Esophagus squamous epithelium (tissue), 5 donors: Measurements from ENCODE around the gene SPARCL1. TPM values are rescaled to one million over a fixed set of nuclear protein-coding genes. Genes with fewer than 3 reads are reported as not detected.

Experiments used
- DNase-seq: peaks from one replicate; lab custom pipeline; 2025; lab: John Stamatoyannopoulos, UW
- H3K27ac ChIP-seq, 4 donors: fragments of 200-600 bp; sonication (generic); one replicate each; pipeline ENCODE4 v1.5.1; 2016 to 2019; ENCODE audit warnings: mild to moderate bottlenecking in 1 of 4
- H3K27me3 ChIP-seq, 4 donors: fragments of 200-600 bp; sonication (generic); 1 replicate in 3 of 4; 2 replicates in 1 of 4; pipeline versions ENCODE4 v1.5.1 to v1.6.0; 2017 to 2021; ENCODE audit warnings: antibody characterized with exemption in 1 of 4
- H3K36me3 ChIP-seq, 3 donors: fragments of 200-600 bp; sonication (generic); one replicate each; pipeline ENCODE4 v1.5.1; 2016 to 2019
- H3K4me1 ChIP-seq, 3 donors: fragments of 200-600 bp; sonication (generic); one replicate each; pipeline ENCODE4 v1.5.1; 2017 to 2019
- H3K4me3 ChIP-seq, 4 donors: fragments of 200-600 bp; sonication (generic); 1 replicate in 3 of 4; 2 replicates in 1 of 4; pipeline ENCODE4 v1.5.1; 2016 to 2019; ENCODE audit warnings: mild to moderate bottlenecking in 2 of 4, moderate library complexity in 1 of 4
- H3K9me3 ChIP-seq, 3 donors: fragments of 200-600 bp; sonication (generic); one replicate each; pipeline ENCODE4 v1.5.1; 2016 to 2019
- POLR2A ChIP-seq, 4 donors: fragments of 450-650 bp; IDR thresholded peaks; one replicate each; pipeline ENCODE4 v1.6.1; 2017; ENCODE audit warnings: antibody characterized with exemption in 4 of 4, mild to moderate bottlenecking in 4 of 4, moderate library complexity in 3 of 4
- WGBS, 2 donors: methylation state at CpG; one replicate each; pipeline ENCODE4 v1.1.5; 2018; 5-methylcytosine and 5-hydroxymethylcytosine counted together
- intact Hi-C: fragments of 100-400 bp; cut with DNase I; formaldehyde crosslinking; loops from one replicate; pipeline ENCODE4 v1.15.0; 2022
- total RNA-seq, 4 donors: library from RNA; depleted of rRNA; stranded (reverse); fragments of >200 nt; gene quantifications; one replicate each; pipeline ENCODE4 v1.1.0, GENCODE V29; 2016
- TF ChIP-seq, protein P1 (sequence below), 6 experiments: fragments of 450-650 bp in 4 of 6; fragments of 200-600 bp in 2 of 6; sonication (generic) in 2 of 6; IDR thresholded peaks; one replicate each; pipeline ENCODE4 v1.5.1; 2016 to 2019; ENCODE audit warnings: antibody characterized with exemption in 6 of 6, mild to moderate bottlenecking in 4 of 6, moderate library complexity in 4 of 6
- donor health status: DM: yes; HTN: yes; CAD: no.

SPARCL1 gene
- total RNA-seq, 4 donors from 2014 or later, result 37.3 to 450 (median 131) TPM

- 70 to 75% methylated on average over 2 of the region's 2 CpGs for WGBS, 2 donors
- H3K36me3 ChIP-seq, result peaks cover 0 to 4% (median 0%) of the 10 kb centered on the region in 3 donors
- peak overlapping the region in 3 of 4 donors; percentile 11 to 48 (median 23) for H3K27ac ChIP-seq
- TF ChIP-seq, protein P1, sequence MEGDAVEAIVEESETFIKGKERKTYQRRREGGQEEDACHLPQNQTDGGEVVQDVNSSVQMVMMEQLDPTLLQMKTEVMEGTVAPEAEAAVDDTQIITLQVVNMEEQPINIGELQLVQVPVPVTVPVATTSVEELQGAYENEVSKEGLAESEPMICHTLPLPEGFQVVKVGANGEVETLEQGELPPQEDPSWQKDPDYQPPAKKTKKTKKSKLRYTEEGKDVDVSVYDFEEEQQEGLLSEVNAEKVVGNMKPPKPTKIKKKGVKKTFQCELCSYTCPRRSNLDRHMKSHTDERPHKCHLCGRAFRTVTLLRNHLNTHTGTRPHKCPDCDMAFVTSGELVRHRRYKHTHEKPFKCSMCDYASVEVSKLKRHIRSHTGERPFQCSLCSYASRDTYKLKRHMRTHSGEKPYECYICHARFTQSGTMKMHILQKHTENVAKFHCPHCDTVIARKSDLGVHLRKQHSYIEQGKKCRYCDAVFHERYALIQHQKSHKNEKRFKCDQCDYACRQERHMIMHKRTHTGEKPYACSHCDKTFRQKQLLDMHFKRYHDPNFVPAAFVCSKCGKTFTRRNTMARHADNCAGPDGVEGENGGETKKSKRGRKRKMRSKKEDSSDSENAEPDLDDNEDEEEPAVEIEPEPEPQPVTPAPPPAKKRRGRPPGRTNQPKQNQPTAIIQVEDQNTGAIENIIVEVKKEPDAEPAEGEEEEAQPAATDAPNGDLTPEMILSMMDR (IDR thresholded peaks at IDR 0.05), result no peak
- no peak for TF ChIP-seq POLR2A (IDR thresholded peaks at IDR 0.05)
- no peak overlapping the region for H3K4me3 ChIP-seq
- peaks cover 9 to 76% (median 34%) of the 10 kb centered on the region in 3 donors for H3K4me1 ChIP-seq
- no peak for DNase-seq
- H3K9me3 ChIP-seq, result no peaks in the 10 kb centered on the region
- intact Hi-C loops, result no loop called here
- H3K27me3 ChIP-seq, result no peaks in the 10 kb centered on the region
These were observed 11.6 kb downstream of the SPARCL1 start for GRCh38 chr4:87517621-87518020.

GRCh38 chr4:87516683-87517082 lies 12.5 kb downstream of the SPARCL1 start:
- Histone ChIP-seq H3K4me3 (no peak overlapping the region), H3K4me1 (peaks cover 4 to 76% (median 29%) of the 10 kb centered on the region in 3 donors), H3K27me3 (no peaks in the 10 kb centered on the region), H3K9me3 (no peaks in the 10 kb centered on the region), H3K27ac (peak overlapping the region in 2 of 4 donors; percentile 11 to 48), H3K36me3 (peaks cover 0 to 4% (median 0%) of the 10 kb centered on the region in 3 donors)
- TF ChIP-seq, protein P1 (IDR thresholded peaks at IDR 0.05), result no peak
- no peak for TF ChIP-seq POLR2A (IDR thresholded peaks at IDR 0.05)
- 46 to 62% methylated on average over 3 of the region's 3 CpGs for WGBS, 2 donors
- DNase-seq, result no peak
- intact Hi-C loops, result no loop called here

DNA sequence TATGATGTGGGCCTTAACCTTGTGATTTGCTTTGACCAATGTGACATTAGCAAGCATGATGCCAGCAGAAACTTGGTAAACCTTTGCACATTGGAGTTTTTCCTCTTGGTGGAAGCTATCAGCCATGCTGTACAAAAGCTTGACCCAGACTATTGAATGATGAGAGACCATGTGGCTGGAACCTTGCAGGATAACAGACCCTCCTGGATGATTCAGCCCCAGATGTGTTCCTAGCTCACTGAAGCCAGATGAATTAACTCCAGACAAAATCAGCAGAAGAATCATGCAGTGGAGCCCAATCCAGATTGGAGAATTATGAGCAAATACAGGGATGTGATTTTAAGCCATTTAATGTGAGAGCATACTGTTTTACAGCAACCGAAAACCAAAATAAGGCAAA lies 16.8 kb downstream of the SPARCL1 start:
- peaks cover 0 to 58% (median 25%) of the 10 kb centered on the region in 3 donors for H3K4me1 ChIP-seq
- TF ChIP-seq, protein P1 (IDR thresholded peaks at IDR 0.05), result no peak
- no peak for TF ChIP-seq POLR2A (IDR thresholded peaks at IDR 0.05)
- H3K9me3 ChIP-seq, result no peaks in the 10 kb centered on the region
- no peak overlapping the region for H3K4me3 ChIP-seq
- intact Hi-C loops, result no loop called here
- no peaks in the 10 kb centered on the region for H3K27me3 ChIP-seq
- 69 to 81% methylated on average over 1 of the region's 1 CpG for WGBS, 2 donors
- peaks cover 0 to 15% (median 0%) of the 10 kb centered on the region in 3 donors for H3K36me3 ChIP-seq
- no peak for DNase-seq
- H3K27ac ChIP-seq, result peak overlapping the region in 2 of 4 donors; percentile 36 to 43

- intact Hi-C loops, result no loop called here
- 61 to 70% methylated on average over 2 of the region's 2 CpGs for WGBS, 2 donors
- Histone ChIP-seq H3K27ac (no peak overlapping the region), H3K4me1 (peaks cover 0 to 51% (median 22%) of the 10 kb centered on the region in 3 donors), H3K9me3 (no peaks in the 10 kb centered on the region), H3K36me3 (peaks cover 0 to 15% (median 0%) of the 10 kb centered on the region in 3 donors), H3K27me3 (no peaks in the 10 kb centered on the region), H3K4me3 (no peak overlapping the region)
- TF ChIP-seq, protein P1 (IDR thresholded peaks at IDR 0.05), result no peak
- no peak for TF ChIP-seq POLR2A (IDR thresholded peaks at IDR 0.05)
- no peak for DNase-seq
These were observed 17.7 kb downstream of the SPARCL1 start for GRCh38 chr4:87511500-87511899.

DNA sequence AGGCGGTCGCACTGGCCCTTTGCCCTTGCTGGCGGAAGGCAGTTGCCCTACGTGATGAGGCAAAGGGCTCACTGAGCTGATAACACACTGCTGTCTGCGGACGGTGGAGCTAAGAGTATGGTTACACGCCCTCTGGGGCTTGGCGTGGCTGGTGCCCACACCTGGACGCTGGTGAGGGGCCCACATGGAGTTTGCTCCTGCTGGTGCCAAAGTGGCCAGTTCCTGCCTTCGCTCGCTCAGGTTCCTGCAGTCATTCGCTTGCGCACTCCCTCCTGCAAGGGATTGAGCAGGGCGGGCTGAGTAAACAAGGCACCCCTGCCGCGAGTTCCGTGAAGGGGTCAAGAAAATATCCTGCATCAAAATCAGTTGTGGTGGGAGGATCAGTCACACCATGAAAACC lies 18.4 kb downstream of the SPARCL1 start:
- WGBS, 2 donors, result 99 to 100% methylated on average over 5 to 16 of the region's 17 CpGs
- peaks cover 0 to 44% (median 21%) of the 10 kb centered on the region in 3 donors for H3K4me1 ChIP-seq
- intact Hi-C loops, result no loop called here
- no peak for DNase-seq
- no peaks in the 10 kb centered on the region for H3K9me3 ChIP-seq
- TF ChIP-seq POLR2A (IDR thresholded peaks at IDR 0.05), result no peak
- TF ChIP-seq, protein P1 (IDR thresholded peaks at IDR 0.05), result no peak
- no peak overlapping the region for H3K27ac ChIP-seq
- H3K4me3 ChIP-seq, result no peak overlapping the region
- peaks cover 0 to 15% (median 0%) of the 10 kb centered on the region in 3 donors for H3K36me3 ChIP-seq
- H3K27me3 ChIP-seq, result no peaks in the 10 kb centered on the region
